NCI-H748 treated with DMSO at 0.1 percent for 48 hours (cell line): ENCODE measurements around the gene RASSF8.
"Not testable (repeated sequence)": the region's sequence is repeated elsewhere in the genome, so short reads cannot be mapped to it uniquely, and the experiment has no call there.

Source experiments
- DNase-seq: peaks from one replicate; lab custom pipeline; 2025; lab: John Stamatoyannopoulos, UW

Gene RASSF8

DNA sequence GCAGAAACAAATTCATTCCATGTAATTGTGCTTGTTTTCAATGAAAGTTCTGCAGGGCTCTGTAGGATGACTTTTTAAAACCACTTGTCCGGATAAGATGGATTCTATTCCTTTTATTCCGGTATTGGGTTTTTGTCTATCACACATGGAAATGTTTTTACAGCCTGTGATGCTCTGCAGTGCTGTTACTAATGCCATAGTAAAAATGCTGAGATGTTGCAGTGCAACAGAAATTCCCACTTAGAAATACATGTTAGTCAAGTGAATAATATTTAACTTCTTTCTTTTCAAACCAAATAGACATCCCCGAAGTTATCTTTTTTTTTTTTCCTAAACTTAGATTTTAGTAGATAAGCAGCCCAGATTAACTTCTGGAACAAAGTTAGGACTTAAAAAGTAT lies 71.9 kb downstream of the RASSF8 start:
- no peak for DNase-seq

DNA sequence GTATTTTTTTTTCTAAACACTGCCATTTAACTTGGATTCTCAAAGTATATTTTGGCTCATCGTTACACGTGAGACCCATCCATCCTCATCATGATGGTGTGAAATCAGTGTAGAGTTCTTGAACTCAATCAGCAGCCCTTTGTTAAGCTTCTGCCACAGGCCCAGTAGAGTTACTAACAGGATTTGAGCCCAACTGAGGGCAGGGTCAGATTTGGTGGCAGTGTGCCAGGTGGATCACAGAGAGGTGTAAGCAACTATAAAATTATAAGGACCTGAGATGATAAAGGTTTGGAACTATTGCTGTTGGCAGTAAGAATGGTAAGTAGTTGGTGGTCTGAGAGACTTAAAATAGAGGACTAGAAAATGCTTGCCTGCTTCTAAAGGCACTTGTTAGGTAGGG lies 72.8 kb downstream of the RASSF8 start:
- DNase-seq = no peak

DNA sequence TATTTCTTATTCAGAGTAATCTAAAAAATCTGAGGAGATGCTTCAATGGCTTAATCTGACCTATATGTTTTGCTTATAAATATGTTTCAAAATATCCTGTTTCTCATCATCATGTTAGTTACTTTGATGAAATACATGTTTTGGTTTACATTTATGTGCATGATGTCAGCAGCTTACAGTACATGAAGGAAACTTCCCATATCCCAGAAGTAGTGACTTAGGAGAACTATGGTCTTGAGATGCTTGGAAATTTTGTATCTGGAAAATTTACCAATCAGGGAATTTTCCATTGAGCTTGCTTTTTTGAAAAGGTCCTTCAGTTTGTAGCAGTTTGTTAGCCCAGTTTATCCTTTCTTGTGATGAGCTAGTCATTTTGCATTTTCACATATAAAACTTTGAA lies 73.3 kb downstream of the RASSF8 start:
- DNase-seq = no peak

DNA sequence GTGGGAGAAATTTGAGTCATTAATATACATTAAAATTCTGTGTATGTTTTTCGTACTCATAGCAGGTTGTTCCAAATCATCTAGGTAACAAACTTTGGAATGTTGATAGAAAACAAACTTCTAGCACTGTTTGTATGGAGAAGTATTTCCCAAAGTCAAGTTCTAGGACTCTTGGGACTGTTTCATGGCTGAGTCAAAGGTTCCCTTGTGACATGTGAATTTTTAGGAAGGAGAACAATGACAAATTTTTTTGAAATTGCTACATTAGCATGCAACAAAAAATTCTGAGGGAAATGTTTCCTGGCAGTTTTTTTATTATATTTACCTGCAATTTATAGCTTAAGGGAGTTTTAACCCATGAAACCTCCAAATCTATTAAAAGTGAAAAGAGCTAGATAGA lies 73.8 kb downstream of the RASSF8 start:
- DNase-seq = no peak

DNA sequence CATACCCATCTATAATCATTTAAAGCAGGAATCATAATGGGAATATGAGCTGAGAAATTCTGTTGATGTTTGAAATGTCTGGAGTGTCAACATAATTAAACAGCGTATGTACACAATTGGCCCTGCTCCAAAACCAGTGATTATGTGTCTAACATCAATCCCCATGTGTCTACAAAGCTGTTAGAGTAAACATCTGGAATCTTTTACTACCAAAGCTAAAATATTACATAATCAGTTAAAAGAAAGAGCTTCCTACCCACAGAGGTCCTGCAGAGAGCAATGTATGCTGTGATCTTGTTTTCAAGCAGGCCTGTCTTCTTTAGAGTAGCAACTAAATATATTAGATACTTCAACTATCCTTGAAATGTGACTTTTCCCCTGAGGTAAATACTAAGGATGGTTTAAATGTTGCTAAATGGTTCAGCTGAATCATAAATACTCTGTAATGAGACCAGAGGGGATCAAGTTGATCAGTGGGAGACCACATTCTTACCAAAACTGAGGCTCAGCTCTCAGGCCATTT lies 74.3 kb downstream of the RASSF8 start:
- no peak for DNase-seq

DNA sequence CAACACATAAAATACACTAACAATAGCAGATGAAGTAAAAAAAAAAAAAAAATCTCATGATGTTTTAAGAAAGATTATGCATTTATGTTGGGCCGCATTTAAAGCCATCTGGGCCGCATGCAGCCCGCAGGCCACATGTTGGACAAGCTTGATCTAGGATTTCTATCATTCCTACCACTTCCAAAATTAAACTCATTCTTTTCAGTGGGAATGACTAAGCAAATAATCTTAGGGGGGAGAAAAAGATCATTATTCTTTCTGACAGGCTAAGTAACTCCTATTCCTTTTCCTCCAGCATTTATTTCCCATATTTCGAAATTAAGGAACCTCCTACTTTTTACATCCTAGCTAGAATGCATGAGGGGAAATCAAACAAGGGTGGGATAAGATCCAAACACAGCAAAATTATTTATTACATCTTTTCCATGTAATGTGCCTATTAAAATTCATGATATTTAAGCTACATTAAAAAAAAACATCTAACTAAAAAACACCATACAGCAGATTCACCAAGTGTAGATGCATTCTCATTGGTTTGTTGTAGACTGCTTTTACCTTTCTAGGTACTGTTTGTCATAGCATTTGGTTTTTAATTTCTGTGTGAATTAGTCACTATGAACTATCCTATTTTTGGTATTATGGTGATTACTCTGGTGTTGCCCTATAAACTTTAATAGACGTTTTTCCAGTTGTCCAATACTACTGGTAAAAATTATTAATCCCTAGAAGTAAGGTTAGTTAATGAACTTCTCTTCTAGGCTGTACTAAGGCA lies 76.1 kb downstream of the RASSF8 start:
- DNase-seq = no peak

DNA sequence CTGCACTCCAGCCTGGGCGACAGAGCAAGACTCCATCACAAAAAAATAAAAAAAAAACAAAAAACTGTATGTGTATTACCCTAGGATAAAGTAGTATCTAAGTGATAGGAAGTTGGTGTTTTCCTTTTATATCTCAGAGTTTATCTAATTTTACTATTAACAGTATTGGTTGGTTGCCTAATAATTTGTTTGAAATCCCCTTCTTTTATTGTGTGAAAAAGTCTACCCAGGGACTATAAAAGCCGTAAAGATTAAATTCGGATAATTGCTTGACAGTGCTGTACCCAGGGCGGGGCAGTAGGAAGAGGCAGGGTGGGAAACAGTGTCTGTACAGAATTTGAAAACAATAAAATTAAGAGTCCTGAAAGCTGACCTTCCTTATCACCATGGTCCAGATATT lies 78.4 kb downstream of the RASSF8 start:
- no peak for DNase-seq

DNA sequence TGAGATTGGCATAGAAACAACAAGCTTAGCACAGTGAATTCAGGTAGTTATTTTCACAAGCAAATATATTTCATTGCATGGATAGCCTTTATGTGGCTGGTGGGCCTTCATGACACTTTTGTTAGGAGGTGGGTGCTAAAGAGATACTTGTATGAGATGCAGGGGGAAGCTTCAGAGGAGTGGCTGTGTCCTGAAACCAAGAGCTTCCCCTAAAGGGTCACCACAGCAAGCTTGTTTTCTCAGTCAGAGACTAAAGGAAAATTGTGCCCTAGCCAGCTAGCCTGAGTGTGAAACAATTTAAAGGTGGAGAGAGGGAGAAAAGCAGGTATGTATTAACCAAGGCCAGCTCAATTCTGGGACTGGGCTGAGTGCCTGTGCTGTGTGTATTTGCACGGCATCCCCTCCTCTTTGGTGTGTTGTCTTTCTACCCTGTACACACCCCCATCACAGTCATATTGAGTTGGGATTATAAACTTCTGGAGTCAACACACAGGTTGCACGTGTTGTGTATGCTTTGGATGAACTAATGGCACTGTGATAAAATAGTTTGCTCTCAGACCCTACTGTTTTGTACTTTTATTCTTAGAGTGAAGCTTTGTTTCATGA lies 79.2 kb downstream of the RASSF8 start:
- DNase-seq = no peak

DNA sequence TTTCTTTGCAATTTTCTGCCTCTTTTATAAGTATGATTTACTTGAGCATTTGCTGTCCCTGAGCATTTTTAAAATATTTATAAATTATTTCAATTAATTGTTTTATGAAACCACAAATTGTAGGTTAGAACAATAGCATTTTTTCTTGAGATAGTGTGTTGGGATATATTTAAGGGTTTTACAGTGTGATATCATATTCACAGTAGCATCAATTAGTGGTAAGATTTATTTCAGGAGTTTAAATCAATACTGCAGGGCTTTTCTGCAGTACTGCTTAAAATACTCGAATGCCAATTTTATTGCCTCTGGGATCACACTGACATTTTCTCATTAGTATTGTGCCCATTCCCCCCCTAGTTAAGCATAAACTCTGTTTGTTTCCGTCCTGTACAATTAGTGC lies 84.2 kb downstream of the RASSF8 start:
- no peak for DNase-seq

DNA sequence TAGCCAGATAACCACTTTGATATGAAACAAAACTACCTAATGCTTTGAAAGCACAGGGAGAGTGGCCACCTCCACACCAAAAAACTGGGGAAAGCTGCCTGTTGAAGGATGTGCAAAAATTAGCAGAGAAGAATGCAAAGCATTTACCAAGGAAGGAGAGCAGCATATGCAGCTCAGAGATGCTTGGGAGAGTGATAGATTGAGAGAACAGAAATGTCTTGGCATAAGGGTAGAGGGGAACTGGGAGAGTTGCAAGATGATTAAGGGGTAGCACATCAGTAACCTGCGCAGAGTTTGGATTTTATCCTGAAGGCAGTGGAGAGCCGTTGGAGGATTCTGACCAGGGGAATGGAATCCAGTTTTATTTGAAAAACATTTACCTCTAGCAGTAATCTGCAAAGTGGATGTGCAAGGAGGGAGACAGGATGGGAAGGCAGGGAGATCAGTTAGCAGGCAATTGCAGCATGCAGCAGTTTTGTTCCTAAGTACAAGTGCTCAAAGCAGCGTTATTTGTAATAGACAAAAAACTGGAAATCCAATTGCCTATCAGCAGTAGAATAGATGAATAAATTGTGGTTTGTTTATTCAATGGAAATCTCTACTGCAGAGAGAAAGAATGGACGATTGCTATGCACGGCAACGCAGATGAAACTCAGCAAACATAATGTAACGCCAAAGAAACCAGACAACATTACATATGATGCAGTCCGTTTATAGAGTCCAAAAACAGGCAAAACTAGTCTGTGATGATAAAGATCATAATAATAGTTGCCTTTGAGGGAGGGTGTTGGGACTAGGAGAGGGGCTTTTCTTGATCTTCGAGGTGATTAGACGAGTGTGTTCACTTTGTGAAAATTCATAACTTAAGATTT lies 84.9 kb downstream of the RASSF8 start:
- DNase-seq = no peak

DNA sequence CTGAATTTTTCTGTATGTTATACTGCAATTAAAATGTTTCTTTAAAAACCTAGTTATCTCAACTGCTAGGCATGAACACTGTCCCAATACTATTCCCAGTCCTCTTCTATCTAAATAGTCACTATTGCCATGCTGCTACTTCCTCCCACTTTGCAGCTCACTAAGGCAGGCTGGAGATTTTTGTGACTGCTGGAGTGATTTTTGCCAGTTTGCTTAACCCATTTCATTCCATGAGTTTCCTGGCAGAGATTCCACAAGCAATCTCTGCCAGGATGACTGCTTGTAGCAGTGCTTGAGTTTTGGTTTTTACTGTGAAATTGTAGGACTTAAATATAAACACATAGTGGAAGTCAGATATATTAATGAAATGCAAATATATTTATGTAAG lies 85.5 kb downstream of the RASSF8 start:
- DNase-seq = no peak

DNA sequence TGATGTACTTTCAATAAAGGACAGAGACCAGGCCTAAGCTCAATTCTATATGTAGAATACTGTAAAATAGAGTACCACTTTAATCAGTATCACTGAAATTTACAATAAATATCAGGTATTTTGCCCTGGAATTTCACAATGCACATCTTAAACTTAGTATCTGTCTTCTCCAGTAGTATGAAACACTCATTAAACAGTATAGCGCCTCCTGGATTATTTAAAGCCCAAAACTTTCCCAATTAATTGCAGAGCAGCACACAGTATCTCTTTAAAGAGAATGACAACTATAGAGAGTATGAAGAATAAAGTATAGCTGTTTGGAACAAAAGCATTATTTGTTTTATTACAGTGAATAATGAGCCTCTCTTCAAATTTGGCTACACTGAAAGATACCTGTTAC lies 86.1 kb downstream of the RASSF8 start:
- DNase-seq = no peak

DNA sequence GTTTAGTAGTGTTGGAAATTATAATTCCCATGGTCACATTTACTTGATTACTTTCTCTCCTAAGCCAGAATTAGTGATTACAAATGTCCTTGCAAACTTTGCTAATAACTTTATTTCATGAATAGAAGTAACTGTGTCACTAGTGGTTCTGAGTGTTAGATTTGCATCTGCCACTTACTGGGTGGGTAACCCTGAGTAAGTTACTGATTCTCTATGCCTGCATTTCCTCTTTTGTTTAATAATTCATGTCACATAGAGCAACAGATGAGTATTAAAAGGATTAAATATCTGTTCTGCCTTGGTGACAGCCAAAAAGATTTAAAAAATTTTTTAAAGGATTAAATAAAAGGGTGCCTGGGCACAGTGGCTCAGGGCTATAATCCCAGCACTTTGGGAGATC lies 87.7 kb downstream of the RASSF8 start:
- no peak for DNase-seq

DNA sequence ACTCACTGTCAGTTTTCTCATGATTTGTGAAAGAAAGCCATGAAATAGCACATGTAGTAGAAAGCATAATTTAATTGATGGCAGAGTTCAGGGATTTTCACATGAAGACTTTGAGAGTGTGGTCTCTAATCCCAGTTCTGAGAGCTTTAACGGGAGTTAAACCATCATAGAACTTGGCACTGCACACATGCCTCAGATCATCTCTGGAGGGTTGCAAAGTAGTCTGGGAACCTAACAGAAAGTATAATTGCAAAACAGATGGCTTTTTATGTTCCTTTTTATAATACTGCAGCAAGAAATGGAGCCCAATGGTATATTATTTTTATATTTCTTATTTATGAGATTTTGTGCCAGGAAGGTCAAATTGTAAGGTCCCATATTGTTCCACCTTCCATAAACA lies 88.4 kb downstream of the RASSF8 start:
- DNase-seq = no peak

DNA sequence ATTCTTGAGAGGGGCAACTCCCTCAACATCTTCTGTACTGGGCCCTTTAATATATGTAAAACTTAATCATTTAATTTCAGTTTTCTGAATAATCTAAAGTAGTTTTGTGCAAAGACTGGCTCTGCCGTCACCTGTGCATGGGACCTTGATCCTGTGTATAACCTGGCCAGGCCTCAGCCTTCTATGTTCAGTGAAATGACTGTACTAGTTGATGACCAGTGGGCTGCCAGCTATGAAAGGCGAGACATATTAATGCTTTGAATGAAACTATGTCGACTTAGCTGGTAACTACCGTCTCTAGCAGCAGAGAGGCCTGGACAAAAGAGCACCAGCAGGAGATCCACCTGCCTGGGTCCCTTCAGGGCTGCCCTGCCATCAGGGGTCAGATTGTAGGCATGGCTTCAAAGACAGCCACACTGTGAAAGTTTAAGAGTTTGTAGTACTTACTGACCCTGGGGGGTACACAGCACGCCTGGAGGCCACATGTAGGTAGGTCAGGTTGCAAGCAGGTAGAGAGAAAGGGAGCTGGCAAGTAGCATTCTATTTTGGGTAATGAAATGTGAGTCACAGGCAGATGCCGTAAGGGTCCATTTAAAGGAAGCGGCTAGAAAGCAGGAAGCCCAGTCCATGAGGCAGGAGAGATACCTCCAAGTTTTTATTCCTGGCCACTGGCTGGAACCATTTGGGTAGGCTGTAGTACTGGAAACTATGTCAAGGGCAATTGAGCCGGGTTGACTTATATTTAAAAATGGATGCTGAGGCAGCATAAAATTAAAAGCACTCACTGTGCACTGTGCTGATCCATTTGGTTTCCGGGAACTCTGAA lies 89.1 kb downstream of the RASSF8 start:
- DNase-seq = no peak

DNA sequence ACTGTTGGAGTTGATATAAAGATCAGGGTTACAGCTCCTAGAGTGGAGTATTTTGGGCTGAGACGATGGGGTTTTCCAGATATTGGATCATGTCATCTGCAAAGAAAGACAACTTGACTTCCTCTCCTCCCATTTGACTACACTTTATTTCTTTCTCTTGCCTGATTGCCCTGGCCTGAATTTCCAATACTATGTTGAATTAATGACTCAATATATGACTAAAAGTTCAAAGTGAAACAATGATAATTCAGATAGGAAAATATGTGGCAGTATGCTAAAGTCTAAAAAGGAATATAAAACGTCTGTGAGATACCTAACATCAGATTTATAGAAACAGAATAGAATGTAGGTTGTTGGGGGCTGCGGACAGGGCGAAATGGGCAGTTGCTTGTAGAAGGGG lies 94.2 kb downstream of the RASSF8 start:
- no peak for DNase-seq

DNA sequence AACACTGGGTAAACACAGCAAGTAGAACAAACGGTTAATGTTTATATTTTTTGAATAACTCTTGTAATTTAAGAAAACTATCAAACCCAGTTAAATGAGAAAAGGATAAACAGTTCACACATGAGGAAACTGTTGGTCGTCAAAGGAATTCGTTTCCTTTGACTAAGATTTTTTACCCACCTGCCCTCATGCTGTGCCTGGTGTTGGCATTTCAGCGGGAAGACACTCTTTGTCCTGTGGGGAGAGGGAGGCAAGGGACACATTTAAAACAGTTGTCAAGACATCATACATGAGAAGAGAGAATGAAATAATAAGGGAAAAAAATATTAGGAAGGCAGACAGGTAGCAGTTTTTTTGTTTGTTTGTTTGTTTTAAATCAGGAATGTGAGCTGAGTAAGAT lies 95.9 kb downstream of the RASSF8 start:
- DNase-seq = no peak

DNA sequence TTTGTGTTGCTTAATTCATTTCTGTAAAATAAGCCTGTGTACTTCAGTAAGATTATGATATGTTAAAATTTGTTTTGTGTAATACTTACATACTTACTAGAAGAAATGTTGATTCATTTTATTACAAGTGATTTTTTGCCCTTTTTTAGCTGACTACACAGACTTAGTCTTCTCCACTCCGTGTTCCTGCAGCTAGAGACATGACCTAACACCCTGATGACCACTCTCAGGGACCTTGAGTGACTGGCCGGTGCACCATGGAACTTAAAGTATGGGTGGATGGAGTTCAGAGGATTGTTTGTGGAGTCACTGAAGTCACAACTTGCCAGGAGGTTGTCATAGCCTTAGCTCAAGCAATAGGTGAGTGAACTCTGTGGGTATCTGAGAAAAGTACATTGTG lies 96.6 kb downstream of the RASSF8 start:
- DNase-seq = no peak

DNA sequence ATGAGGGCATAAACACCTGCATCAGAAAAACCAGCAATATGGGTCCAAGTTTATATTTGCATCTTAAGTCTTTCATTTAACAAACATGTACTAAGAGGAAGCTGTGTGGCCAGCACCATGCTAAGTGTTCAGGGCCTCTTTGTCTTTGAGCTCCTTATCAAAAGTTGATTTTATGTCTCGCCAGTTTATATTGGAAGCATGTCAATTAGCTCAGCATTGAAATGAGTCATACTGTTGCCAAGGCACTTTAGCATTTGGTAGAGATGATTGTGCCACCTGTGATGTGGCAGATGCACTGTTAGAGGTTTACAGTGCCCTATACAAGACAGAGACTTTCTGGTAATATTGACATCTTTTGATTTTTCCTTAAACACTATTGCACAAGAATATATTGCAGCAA lies 97.9 kb downstream of the RASSF8 start:
- no peak for DNase-seq

DNA sequence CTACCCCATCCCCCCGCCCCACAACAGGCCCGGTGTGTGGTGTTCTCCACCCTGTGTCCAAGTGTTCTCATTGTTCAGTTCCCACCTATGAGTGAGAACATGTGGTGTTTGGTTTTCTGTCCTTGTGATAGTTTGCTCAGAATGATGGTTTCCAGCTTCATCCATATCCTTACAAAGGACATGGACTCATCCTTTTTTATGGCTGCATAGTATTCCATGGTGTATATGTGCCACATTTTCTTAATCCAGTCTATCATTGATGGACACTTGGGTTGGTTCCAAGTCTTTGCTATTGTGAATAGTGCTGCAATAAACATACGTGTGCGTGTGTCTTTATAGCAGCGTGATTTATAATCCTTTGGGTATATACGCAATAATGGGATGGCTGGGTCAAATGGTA lies 98.8 kb downstream of the RASSF8 start:
- not testable (repeated sequence) for DNase-seq

DNA sequence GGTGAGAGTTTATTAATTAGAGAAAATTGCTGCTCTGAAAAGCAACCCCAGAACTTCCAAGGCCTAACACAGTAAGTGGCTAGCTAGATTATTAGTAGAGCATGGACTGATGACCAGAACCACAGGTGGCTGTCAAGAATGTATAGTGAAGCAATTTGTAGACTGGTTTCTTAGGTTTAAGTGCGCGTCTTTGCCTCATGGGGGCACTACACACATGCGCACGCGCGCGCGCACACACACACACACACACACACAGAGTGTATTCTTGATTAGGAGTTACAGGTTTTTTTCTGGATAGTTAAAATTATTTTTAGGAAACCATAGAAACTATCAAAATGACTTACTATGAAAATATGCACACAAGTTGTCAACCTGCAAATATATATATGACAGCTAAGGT lies 99.8 kb downstream of the RASSF8 start:
- no peak for DNase-seq

DNA sequence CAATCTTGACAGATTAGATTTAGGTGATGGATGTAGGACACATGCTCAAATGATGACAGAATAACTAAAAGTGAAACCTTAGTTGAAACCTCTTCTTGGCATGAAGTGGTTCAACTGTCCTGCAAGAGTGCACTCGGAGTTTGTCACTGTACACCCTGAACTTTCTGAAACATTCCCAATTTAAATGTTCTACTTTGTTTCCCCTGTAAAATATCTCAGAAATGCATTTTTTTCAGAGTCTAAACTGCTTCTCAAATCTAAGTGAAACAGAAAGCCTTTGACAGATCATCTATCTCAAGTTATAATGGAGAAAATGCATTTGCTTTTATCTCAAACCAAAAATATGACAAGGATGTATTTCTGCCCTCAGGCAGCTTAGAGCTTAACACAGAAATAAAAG lies 100.3 kb downstream of the RASSF8 start:
- no peak for DNase-seq
